SHP77 (cell line): ENCODE measurements around the gene SYNJ1.
A peak's percentile ranks its signal among the peaks of the same experiment; 100 is the strongest.
"Not testable (repeated sequence)": the region's sequence is repeated elsewhere in the genome, so short reads cannot be mapped to it uniquely, and the experiment has no call there.

Experiments used
- DNase-seq, 2 experiments: peaks; one replicate each; lab custom pipeline; 2025; lab: John Stamatoyannopoulos, UW

The SYNJ1 gene

GRCh38 chr21:32739946-32740345, 12.1 kb upstream of the SYNJ1 start:
- no peak for DNase-seq

GRCh38 chr21:32736083-32736482, 8.3 kb upstream of the SYNJ1 start:
- DNase-seq = not testable (repeated sequence)

- DNase-seq = no peak
Measured at GRCh38 chr21:32735524-32735923, 7.7 kb upstream of the SYNJ1 start.

DNA sequence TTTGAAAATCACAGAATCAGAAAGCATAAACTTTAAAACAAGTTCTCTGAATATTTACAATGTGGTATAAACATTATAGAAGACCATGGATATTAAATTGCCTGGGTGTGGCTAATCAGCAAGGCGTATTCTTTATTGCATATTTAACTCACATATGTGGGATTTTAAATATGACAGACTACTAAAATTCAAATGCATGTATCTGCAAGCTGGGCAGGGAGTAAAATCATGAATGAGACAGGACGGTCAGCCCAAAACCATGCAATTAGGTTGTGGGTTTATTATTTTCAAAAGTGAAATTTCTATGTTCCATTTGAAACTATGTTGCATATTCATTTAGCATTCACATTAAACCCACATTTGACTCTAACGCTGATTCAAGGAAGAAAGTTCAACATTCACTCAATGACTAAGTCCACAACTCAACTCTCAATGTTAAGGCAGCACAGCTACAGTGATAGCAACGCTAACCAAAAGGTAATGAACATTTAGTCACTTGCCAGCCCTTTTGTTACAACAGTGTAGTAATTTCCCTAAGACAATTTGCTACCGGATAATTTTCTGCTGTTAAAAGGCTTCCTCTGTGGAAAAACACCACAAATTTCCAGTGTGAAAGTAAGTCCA, 6.3 kb upstream of the SYNJ1 start:
- no peak for DNase-seq

GRCh38 chr21:32733356-32733755, 5.5 kb upstream of the SYNJ1 start:
- DNase-seq = no peak

DNA sequence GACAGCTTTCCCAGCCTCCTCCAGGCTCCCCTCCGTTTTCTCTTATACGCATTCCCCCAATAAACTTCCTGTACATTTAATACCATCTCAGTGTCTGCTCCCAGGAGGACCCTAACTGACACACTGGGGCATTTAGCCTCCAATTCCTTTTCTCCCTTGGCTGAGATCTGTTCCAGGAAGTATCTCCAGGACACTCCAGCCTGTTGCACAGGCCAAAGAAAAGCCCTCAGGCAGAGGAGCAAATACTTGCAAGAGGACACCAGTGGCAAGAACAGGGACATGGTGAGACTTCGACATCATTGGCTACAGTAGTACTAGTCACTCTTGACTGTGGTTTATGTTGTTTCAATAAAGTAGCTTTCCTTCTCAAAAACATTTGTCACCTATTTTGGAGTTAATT, 4.7 kb upstream of the SYNJ1 start:
- DNase-seq = no peak

GRCh38 chr21:32728848-32729247, 1.0 kb upstream of the SYNJ1 start:
- DNase-seq = no peak

DNA sequence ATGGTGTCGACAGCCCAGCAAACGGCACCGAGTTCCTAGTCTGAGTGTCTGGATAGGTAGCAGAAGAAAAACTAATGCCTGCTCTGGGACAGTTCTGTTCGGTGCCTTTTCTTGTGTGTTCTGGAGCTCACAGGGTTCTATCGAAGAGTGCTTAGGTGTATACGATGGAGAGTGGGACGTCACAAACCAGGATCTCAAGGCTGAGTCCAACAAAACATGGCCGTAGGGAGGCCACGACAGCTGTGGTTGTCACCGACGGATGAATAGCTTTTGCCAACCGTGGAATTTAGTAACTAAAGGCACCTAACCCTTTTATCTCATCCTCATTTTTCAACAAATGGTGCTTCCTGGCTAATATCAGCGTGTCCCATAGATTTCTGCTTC, 635 bp upstream of the SYNJ1 start:
- DNase-seq = peak; percentile 45 to 59

DNA sequence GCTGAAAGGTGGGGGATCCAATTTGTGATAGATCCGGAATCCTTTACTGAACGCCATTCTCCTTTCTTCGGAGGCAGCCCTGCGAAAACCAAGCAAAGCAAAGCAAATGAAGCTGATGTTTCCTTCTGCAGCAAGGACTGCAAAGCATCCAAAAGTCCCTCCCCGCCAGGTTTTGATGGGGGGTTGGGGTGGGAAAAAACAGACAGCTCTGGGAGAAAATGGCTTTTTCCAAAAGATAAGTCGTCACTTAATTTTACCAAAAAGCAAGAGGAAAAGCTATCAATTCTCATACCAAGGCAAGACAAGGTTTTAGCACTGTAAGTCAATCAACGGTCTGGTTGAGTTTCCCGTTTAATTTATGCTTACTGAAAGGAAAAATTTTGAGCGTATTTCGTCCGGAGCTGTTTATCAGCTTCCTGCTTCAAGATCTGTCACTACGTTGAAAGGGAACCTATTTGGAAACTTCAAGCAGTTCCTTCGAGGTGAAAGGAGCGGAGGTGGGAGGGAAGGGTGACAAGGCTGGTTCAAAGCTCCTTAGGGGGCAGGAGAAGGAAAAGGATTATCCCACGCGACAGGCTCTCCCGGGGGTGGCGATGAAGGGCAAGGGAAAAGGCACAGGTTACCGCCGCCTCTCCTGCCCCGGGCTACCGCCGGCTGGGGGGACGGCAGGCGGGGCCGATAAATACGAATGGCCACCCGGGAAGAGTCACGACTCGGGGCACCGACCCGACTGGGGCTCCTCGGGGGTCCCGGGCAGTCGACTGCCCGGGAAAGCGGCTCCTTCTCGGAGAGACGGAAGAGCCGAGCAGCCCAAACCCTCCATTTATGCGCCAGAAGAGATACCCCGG, 750 bp downstream of the SYNJ1 start:
- no peak for DNase-seq

- DNase-seq = no peak
Measured at GRCh38 chr21:32719085-32719484, 8.7 kb downstream of the SYNJ1 start.

DNA sequence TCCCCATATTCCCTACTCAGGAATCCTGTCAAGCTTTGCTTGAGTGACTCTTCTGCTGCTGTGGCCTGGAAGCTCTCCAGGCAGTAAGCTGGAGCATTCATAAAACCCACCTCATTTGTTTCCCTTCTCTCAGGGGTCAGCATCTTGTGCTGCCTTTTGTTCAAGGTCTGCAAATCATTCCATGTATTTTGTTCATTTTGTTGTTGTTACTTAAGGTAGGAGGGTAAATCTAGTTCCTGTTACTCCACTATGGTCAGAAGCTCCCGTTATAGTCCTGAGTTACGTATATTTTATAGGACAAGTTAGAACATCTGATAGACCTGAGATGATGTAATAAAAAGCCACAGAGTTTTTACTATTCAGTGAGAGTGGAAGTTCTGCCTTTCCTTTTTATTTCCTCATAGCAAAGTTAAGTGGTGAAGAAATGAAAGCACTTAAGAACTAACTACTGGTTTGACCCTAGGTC, 9.9 kb downstream of the SYNJ1 start:
- DNase-seq = no peak

- no peak for DNase-seq
Measured at GRCh38 chr21:32716486-32716885, 11.3 kb downstream of the SYNJ1 start.

DNA sequence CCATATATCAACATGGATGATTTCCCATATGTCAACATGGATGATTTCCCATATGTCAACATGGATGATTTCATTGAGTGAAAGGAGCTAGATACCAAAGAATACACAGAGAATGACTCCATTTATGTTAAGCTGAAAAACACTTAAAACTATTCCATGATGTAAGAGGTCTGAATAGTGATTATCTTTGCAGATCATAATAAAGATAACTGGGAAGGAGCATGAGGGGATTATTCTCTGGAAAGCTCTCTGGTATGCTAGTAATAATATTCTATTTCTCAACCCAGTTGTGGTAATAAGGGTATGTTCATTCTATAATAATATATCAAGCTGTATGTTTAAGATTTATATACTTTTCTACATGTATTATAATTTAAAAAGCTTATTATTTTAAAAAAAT, 14.1 kb downstream of the SYNJ1 start:
- no peak for DNase-seq

GRCh38 chr21:32712641-32713040, 15.2 kb downstream of the SYNJ1 start:
- no peak for DNase-seq

- DNase-seq = no peak
Measured at GRCh38 chr21:32712043-32712442, 15.8 kb downstream of the SYNJ1 start.

DNA sequence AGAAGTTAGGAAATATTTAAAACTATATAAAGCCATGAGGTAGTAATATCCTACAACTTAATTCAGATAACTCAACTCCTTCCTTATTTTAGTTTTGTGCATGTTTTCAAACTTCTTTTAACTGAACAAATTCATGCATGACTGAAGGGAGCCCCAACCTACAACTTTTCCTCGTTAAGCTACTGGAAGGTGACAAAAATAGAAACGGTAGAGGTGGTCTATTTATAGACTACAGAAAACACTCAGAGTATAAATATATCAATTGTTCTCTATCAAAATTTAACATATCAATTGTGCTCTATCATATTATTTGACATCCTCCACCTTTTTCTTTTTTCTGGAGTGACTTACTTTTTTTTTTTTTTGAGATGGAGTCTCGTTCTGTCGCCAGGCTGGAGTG, 16.8 kb downstream of the SYNJ1 start:
- no peak for DNase-seq

GRCh38 chr21:32710069-32710784, 17.6 kb downstream of the SYNJ1 start:
- no peak for DNase-seq

DNA sequence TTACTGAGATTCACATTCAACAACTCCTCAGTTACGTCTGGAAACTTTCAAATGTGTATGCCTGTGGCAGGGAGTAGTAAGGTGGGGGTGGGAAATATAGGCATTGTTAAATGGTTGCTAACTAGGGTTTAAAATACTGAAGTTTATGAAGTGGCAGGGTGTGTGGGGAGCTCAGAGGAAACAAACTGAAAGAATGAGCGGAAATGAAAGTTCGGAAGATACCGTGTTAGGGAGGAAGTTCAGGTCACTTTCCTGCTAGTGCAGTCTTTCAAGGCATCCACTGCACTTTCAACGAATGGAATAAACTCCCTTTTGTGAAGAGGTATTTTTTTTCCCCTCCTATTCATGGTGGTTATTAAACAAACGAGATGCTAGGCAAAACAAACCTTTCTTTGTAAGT, 19.7 kb downstream of the SYNJ1 start:
- no peak for DNase-seq

- DNase-seq = no peak
Measured at GRCh38 chr21:32705901-32706300, 21.9 kb downstream of the SYNJ1 start.

DNA sequence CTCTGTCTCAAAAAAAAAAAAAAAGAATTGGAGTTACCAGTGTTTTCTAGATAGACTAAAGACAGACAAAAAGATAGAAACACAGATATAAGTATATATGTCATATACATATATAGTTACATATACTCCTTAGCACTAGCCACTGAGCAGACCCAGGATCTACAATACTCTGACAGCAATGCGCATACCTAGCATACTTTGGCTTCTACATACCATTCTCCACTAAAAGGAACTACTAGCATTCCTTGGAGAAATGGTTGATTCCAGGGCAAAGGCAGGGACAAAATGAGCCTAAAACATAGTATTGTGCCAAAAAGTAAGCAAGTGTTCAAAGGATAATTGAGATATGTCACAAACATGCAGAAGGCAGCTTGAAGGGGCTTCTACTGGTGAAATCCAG, 22.7 kb downstream of the SYNJ1 start:
- no peak for DNase-seq

DNA sequence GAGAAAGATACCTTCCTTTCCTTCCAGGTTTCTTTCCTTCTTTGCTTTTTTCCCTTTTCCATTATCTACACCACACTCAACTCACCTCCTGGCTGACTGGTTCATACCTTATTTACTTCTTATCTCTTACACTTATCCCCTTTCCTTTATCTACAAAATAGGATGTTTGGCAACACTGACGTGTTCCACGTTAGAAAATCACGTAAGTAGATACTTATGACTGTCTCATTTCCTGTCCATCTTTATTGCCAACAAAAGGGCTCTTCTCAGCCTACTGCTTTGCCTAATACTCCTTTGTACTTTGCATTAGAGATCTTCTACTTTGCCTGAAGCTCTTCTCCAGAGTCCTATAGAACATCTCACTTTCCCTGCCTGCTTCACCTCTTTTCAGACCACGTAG, 25.1 kb downstream of the SYNJ1 start:
- no peak for DNase-seq

- no peak for DNase-seq
Measured at GRCh38 chr21:32698971-32699693, 28.7 kb downstream of the SYNJ1 start.
